ENCODE data around the gene FER. TPM values are rescaled to one million over a fixed set of nuclear protein-coding genes. Genes with fewer than 3 reads are reported as not detected.
A peak's percentile ranks its signal among the peaks of the same experiment; 100 is the strongest.

FER gene
- total RNA-seq, 1 donor from 2014 or later = 13.4 TPM

DNA sequence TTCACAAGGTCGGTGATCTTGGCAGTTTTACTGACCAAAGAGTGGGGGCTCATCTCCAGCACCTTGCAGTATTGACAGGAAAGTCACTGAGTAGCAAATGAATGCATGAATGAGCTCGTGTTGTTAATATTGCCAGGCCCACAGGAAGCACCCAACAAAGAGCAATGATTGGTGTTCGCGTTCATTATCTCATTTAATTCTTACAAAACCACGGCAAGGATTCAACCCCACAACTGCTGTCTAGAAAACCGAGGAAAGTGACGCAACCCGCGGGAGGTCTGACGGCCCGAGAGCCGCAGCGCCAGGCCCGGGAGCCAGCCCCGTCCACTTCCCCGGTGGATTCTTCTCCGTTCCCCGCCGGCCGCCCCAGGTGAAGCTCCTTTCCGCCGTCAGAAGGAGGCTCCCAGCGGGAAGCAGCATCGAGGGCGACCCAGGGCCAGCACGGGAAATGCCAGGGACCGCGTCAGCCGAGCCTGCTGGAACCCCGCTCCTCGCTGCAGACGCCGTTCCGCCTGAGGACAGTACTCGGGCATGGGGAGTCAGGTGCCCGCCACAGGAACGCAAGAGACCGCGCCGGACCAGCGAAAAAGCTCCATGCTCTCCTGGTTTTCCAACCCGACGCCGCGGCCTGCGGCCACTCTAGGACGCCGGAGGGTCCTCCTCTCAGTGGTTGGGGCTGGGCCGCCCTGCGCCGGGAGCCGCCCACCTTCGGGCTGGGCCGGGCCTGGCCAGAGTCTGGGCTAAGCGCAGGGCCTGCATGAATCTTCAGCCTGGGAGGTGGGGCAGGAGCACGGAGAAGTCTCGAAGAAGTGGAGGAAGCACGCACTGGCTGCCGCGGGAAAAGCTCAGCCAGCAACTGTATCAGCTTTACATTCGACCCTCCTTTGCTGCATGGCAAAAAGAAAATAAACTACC, 19.8 kb upstream of the FER start:
- Histone ChIP-seq H3K9me3 (replicated peaks) (no peaks in the 10 kb centered on the region), H3K27ac (replicated peaks) (peak overlapping the region; percentile 94), H3K4me1 (peaks cover 22% of the 10 kb centered on the region), H3K27me3 (ENCODE audit: low read depth) (no peaks in the 10 kb centered on the region), H3K4me3 (peak overlapping the region; percentile 86), H3K36me3 (no peaks in the 10 kb centered on the region)
- DNase-seq = peak; percentile 92
- TF ChIP-seq, protein P1, sequence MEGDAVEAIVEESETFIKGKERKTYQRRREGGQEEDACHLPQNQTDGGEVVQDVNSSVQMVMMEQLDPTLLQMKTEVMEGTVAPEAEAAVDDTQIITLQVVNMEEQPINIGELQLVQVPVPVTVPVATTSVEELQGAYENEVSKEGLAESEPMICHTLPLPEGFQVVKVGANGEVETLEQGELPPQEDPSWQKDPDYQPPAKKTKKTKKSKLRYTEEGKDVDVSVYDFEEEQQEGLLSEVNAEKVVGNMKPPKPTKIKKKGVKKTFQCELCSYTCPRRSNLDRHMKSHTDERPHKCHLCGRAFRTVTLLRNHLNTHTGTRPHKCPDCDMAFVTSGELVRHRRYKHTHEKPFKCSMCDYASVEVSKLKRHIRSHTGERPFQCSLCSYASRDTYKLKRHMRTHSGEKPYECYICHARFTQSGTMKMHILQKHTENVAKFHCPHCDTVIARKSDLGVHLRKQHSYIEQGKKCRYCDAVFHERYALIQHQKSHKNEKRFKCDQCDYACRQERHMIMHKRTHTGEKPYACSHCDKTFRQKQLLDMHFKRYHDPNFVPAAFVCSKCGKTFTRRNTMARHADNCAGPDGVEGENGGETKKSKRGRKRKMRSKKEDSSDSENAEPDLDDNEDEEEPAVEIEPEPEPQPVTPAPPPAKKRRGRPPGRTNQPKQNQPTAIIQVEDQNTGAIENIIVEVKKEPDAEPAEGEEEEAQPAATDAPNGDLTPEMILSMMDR (IDR thresholded peaks at IDR 0.05; ENCODE audit: borderline replicate concordance) = no peak
- intact Hi-C loops (cut with micrococcal nuclease) = no loop called here

DNA sequence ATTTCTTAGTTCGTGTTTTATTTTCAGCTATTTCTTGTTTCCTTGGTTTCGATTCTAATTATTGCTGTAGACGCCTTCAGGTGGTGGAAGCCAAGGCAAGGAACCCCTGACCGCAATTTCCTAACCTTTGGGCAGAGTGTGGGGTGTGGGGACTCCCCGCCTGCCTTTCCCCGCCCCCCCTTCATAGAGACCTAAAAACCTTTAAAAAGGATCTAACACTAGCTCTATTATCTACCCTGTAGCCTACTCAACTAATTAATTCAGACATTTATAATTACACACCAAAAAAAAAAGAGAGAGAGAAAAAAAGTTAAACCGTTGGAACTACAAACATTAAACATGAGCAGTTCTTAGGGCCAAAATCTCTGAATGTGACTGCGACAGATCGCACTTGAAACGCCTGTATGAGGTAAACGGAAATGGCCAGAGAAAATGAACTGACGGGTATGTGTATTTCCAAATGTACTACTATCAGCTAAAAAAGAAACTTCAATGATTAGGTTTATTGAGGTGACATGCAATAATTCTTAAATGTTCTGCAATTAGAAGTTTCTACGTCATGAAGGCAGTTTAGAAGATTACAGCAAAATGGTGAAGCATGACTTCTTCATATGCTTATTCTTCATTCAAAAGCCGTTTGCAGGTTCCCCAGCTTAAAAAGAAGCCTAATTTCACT, 19.0 kb upstream of the FER start:
- intact Hi-C loops (cut with micrococcal nuclease) = no loop called here
- H3K36me3 ChIP-seq = no peaks in the 10 kb centered on the region

DNA sequence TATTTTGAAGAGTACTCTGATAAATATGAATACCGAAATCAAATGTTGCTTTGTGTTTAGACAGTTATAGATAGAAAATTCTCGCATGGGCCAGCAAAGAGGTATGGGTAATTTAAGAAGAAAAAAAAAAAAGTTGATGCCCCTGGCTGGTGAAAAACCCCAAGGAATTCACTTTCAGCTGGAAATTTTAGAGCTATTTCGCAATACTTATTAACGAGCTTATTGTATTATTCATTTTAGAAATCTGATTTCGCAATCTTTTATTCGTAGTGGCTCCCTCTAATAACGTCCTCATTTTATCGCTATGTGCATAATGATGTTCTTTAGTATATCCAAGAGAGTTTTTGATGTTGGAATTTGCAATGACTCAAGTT, 18.5 kb upstream of the FER start:
- no peak for DNase-seq
- TF ChIP-seq, protein P1 (IDR thresholded peaks at IDR 0.05; ENCODE audit: borderline replicate concordance) = no peak
- Histone ChIP-seq H3K9me3 (replicated peaks) (no peaks in the 10 kb centered on the region), H3K27me3 (ENCODE audit: low read depth) (no peaks in the 10 kb centered on the region), H3K4me1 (peaks cover 22% of the 10 kb centered on the region), H3K27ac (replicated peaks) (peak overlapping the region; percentile 94), H3K36me3 (no peaks in the 10 kb centered on the region), H3K4me3 (peak overlapping the region; percentile 86)
- intact Hi-C loops (cut with micrococcal nuclease) = no loop called here

More for the DNA sequence above, 19.0 kb upstream of the FER start:
- Histone ChIP-seq H3K27me3 (ENCODE audit: low read depth) (no peaks in the 10 kb centered on the region), H3K4me1 (peaks cover 22% of the 10 kb centered on the region), H3K27ac (replicated peaks) (peak overlapping the region; percentile 94), H3K4me3 (peak overlapping the region; percentile 86), H3K9me3 (replicated peaks) (no peaks in the 10 kb centered on the region)
- TF ChIP-seq, protein P1 (IDR thresholded peaks at IDR 0.05; ENCODE audit: borderline replicate concordance) = no peak
- no peak for DNase-seq

DNA sequence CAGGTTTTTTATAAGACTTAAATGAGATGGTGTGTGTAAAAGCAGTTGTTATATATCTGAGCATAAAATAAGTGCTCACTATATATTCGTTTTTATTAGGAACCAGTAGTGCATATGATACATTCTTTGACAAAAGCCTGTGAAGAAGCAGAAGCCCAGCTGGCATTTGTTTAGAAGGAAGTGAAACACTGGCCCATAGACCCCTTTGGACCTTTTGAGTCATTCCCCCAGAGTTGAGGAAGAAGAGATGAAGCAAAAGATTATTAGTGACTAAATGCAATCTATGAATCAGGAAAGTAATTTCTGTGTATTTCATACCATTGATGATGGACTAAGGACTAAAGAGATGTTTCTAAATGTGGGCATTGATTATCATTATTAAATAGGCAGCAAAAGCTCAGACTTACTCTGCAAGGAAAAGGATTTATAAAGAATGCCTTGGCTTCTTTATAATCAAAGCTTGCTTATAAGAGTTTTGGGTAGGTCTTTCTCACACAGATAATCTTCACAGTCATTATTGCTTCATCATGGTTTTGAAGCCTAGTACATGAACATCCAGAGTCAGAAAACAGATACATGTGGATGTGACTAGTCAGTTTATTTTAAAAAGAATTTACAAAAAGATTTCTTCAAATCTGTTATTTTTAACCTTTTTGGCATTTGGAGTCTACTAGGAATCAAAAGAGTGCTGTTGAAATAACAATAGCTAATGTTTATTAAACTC, 16.9 kb upstream of the FER start:
- Histone ChIP-seq H3K27ac (replicated peaks) (no peak overlapping the region), H3K36me3 (no peaks in the 10 kb centered on the region), H3K27me3 (ENCODE audit: low read depth) (no peaks in the 10 kb centered on the region), H3K4me3 (no peak overlapping the region), H3K4me1 (peaks cover 22% of the 10 kb centered on the region), H3K9me3 (replicated peaks) (no peaks in the 10 kb centered on the region)
- intact Hi-C loops (cut with micrococcal nuclease) = no loop called here
- TF ChIP-seq, protein P1 (IDR thresholded peaks at IDR 0.05; ENCODE audit: borderline replicate concordance) = no peak
- DNase-seq = no peak

DNA sequence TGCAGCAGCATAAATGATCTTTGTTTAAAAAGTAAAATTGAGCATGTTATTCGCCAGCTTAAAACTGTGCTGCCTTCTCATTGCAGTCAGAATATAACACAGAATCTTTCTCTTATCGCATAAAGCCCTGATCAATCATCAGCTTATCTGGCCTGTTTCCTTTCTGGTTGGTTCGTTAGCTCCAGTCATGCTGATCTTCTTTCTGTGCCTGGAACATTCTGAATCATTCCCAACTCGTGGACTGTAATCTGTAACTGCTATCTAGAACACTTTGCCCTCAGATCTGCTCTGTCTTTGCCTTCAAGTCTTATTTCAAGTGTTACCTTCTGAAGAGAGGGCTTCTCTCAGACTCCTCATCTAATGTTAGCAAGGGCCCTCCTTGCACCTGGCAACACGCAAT, 11.9 kb upstream of the FER start:
- Histone ChIP-seq H3K27me3 (ENCODE audit: low read depth) (no peaks in the 10 kb centered on the region), H3K4me1 (no peaks in the 10 kb centered on the region), H3K27ac (replicated peaks) (no peak overlapping the region), H3K36me3 (no peaks in the 10 kb centered on the region), H3K4me3 (no peak overlapping the region), H3K9me3 (replicated peaks) (no peaks in the 10 kb centered on the region)
- TF ChIP-seq, protein P1 (IDR thresholded peaks at IDR 0.05; ENCODE audit: borderline replicate concordance) = no peak
- intact Hi-C loops (cut with micrococcal nuclease) = no loop called here
- no peak for DNase-seq

Measured in left ventricle myocardium inferior (tissue), 1 donor.